IPS DF 6.9 (cell line): Measurements from ENCODE around the gene KSR1.
"Not testable (repeated sequence)": the region's sequence is repeated elsewhere in the genome, so short reads cannot be mapped to it uniquely, and the experiment has no call there.

Source experiments
- DNase-seq: peaks from one replicate; pipeline ENCODE4 v3.0.0-alpha.2; 2013; ENCODE audit warnings: low read depth, low spot score
- H3K27ac ChIP-seq: one replicate; pipeline ENCODE4 v1.5.1; 2013; ENCODE audit warnings: low read length, control low read depth
- H3K27me3 ChIP-seq: 2 replicates; pipeline ENCODE4 v1.6.1; 2013; ENCODE audit warnings: mild to moderate bottlenecking, low read length; ENCODE audit not compliant: control insufficient read depth, insufficient read depth
- H3K36me3 ChIP-seq: 2 replicates; pipeline ENCODE4 v1.6.1; 2013; ENCODE audit warnings: low read length; ENCODE audit not compliant: control insufficient read depth, insufficient read depth
- H3K4me1 ChIP-seq: 2 replicates; pipeline ENCODE4 v1.6.1; 2013; ENCODE audit warnings: low read length; ENCODE audit not compliant: control insufficient read depth, insufficient read depth
- H3K4me3 ChIP-seq: 2 replicates; pipeline ENCODE4 v1.5.1; 2013; ENCODE audit warnings: mild to moderate bottlenecking, low read length
- H3K9me3 ChIP-seq: 2 replicates; pipeline ENCODE4 v1.6.1; 2013; ENCODE audit warnings: low read length, inconsistent platforms; ENCODE audit not compliant: control insufficient read depth, insufficient read depth
- WGBS: extraction: QIAGEN DNeasy Blood & Tissue Kit; methylation state at CpG from one replicate; pipeline ENCODE4 v1.1.7; 2013; ENCODE audit warnings: mixed read lengths, missing lambda C conversion rate; ENCODE audit not compliant: insufficient read length, insufficient coverage; 5-methylcytosine and 5-hydroxymethylcytosine counted together

KSR1 gene

DNA sequence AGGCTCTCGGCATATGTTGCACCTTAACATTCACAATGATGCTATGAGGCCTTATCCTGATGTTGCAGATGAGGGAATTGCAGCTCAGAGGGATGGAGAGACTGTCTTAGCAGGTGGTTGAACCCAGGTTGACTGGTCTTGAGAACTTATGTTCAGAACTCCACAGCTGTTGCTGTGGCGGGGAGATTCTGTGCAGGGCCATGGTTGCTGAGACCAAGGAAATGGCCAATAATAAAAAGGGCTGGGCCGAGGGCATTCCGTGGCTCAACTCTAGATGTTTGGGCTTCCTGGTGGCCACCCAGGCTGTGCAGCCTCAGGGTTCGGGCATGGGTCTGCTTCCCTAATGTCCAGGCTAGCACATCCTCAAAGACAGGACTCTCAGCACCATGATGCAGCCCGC lies 5.9 kb downstream of the KSR1 start:
- no peaks in the 10 kb centered on the region for H3K36me3 ChIP-seq
- no peaks in the 10 kb centered on the region for H3K9me3 ChIP-seq
- no peak for DNase-seq
- H3K27ac ChIP-seq: no peak overlapping the region
- H3K27me3 ChIP-seq: no peaks in the 10 kb centered on the region; the same call in 1 of the 2 replicates
- no CpG with 5 or more reads among the region's 6 CpGs for WGBS
- H3K4me3 ChIP-seq: no peak overlapping the region
- peaks cover 5% of the 10 kb centered on the region for H3K4me1 ChIP-seq

DNA sequence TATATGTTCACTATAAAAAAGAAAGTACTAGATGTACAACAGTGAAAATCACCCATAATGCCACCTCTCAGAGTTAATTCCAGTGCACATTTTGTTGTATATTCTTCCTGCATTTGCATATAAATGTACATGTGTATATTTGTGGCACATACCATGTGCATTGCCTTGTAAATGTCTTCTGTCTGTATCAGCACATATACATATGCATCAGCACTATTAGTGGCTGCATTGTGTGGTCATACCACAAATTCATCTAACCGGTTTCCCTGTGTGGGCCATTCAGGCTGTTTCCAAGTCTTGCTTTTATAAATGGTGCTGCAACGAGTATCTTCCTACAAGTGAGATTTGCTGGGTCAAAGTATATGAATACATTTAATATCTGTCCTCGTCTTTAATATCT lies 6.5 kb downstream of the KSR1 start:
- DNase-seq: no peak
- H3K36me3 ChIP-seq: no peaks in the 10 kb centered on the region
- H3K27me3 ChIP-seq: no peaks in the 10 kb centered on the region
- no CpG with 5 or more reads among the region's 3 CpGs for WGBS
- no peaks in the 10 kb centered on the region for H3K9me3 ChIP-seq
- H3K4me1 ChIP-seq: peaks cover 5% of the 10 kb centered on the region
- no peak overlapping the region for H3K27ac ChIP-seq
- no peak overlapping the region for H3K4me3 ChIP-seq

DNA sequence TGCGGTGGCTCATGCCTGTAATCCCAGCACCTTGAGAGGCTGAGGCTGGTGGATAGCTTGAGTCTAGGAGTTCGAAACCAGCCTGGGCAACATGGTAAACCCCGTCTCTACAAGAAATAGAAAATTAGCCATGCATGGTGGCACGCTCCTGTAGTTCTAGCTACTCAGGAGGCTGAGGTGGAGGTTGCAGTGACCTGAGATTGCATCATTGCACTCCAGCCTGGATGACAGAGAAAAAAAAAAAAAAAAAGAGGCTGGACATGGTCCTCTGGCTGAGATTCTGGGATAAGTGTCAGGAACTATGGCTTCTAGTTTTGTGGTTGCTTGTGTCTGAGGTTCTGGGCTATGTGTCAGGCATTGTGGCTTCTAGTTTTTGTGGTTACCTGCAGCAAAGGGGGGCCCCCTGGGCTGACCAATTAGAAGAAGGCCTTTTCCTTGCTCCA lies 7.0 kb downstream of the KSR1 start:
- H3K27me3 ChIP-seq: no peaks in the 10 kb centered on the region
- no peak overlapping the region for H3K27ac ChIP-seq
- no CpG with 5 or more reads among the region's 4 CpGs for WGBS
- H3K9me3 ChIP-seq: no peaks in the 10 kb centered on the region
- DNase-seq: no peak
- peaks cover 3% of the 10 kb centered on the region for H3K4me1 ChIP-seq
- no peak overlapping the region for H3K4me3 ChIP-seq
- H3K36me3 ChIP-seq: no peaks in the 10 kb centered on the region

DNA sequence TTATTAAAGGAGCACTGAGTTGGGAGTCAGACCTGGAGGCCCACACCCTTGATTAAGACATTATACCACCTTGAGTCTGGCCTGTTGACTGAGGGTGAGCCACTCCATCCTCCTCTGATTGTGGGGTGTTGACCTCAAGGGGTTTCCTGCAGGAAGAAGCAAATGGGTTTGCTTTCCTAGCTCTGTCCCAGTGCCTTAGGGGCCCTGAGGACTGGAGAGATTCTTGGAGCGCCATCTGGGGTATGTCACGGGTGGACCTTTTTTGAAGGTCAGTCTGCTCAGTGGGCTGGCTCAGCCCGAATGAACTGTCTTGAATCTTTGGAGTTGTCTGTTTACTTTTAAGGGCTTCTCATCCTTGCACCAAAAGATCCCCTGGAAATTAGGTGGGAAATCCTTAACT lies 7.8 kb downstream of the KSR1 start:
- not testable (repeated sequence) for H3K4me3 ChIP-seq, H3K9me3 ChIP-seq, H3K27ac ChIP-seq, DNase-seq, H3K27me3 ChIP-seq, H3K36me3 ChIP-seq, H3K4me1 ChIP-seq
- no CpG with 5 or more reads among the region's 3 CpGs for WGBS

DNA sequence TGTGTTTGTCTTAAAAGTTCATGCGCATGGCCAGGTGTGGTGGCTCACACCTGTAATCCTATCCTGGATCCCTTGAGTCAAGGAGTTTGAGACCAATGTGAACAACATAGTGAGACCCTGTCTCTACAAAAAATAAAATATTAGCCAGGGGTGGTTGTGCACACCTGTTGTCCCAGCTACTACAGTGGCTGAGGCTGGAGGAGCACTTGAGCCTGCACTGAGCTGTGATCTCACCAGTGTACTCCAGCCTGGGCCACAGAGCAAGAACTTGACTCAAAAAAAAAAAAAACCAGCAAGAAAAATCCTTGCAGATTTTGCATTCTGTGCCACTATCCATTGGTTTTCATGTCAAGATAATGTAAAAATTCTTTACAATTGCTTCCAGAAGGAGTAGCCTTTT lies 8.2 kb downstream of the KSR1 start:
- Histone ChIP-seq H3K27me3 (no peaks in the 10 kb centered on the region), H3K4me3 (no peak overlapping the region), H3K9me3 (no peaks in the 10 kb centered on the region), H3K27ac (no peak overlapping the region), H3K36me3 (no peaks in the 10 kb centered on the region), H3K4me1 (peaks cover 6% of the 10 kb centered on the region; the same call in 1 of the 2 replicates)
- no peak for DNase-seq
- no CpG with 5 or more reads among the region's 1 CpG for WGBS

DNA sequence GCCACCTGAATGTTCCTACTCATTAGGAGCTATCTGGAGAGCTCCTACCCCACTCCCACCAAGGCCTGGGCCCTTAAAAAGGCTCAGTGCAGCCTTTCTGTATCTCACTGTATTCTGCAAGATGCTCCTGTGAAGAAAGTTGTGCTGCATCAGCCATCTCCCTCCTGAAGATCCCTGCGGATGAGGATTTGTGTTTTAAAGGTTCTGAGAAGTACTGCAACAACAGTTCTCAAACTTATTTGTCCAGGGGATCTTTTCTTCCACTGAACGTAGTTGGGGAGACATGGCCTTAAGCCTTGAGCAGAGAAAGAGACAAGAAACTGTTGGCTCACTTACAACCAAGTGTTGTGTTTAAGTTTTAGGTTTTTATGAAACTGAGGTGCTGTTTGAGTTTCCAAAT lies 9.6 kb downstream of the KSR1 start:
- no CpG with 5 or more reads among the region's 2 CpGs for WGBS
- H3K27ac ChIP-seq: not testable (repeated sequence)

DNA sequence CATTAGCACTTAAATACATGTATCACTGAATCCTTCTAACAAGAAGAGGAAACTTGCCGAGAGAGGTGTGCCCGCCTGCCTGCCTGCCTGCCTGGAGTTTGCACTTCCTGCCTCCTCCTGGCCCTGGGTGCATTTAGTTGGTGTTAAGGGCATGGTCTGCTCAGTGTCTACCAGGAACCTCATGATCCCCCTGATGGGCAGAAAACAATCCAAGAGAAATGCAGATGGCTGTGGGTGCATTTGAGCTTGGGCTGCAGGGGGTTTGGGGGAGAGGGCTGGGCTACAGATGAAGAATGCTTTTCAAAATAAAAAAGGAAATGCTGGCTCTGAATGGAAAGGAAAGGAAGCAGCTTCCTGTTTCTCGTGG lies 10.1 kb downstream of the KSR1 start:
- no CpG with 5 or more reads among the region's 3 CpGs for WGBS
- H3K4me1 ChIP-seq: peaks cover 6% of the 10 kb centered on the region; the same call in 1 of the 2 replicates
- no peaks in the 10 kb centered on the region; the same call in 1 of the 2 replicates for H3K36me3 ChIP-seq
- DNase-seq: no peak
- no peak overlapping the region for H3K4me3 ChIP-seq
- H3K27ac ChIP-seq: no peak overlapping the region
- H3K9me3 ChIP-seq: no peaks in the 10 kb centered on the region
- H3K27me3 ChIP-seq: no peaks in the 10 kb centered on the region

More for the DNA sequence above, 9.6 kb downstream of the KSR1 start:
- not testable (repeated sequence) for H3K9me3 ChIP-seq, H3K4me3 ChIP-seq, H3K36me3 ChIP-seq, DNase-seq, H3K27me3 ChIP-seq, H3K4me1 ChIP-seq

DNA sequence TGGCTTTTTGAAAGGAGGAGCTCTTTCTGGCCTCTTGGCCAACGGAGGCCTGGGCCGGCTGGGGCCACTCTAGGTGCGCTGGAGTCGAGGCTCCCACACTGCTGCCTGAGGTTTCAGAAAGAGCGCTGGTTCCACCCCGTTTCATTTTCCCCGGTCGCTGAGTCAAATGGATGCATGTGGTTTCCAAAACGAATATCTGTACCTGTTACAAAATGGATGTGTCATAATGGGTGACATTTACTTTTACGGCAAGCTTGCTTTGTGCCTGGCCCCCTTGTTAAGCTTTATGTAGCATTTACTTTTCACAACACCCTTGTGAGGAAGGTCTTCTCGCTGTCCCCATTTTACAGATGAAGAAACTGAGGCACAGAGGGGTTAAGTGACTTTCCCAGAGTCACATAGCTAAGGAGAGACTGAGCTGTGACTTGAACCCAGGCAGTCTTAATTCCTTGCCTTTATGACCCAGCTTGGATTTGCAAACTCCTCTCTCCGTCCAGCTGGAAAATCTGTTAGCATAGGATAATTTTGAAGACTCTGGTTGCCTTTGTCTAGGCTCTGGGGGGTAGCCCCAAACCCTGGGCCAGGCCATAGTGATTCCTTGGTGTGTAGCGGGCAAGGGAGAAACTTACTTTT lies 10.6 kb downstream of the KSR1 start:
- H3K4me3 ChIP-seq: no peak overlapping the region
- no peaks in the 10 kb centered on the region for H3K9me3 ChIP-seq
- DNase-seq: no peak
- no CpG with 5 or more reads among the region's 13 CpGs for WGBS
- no peaks in the 10 kb centered on the region for H3K27me3 ChIP-seq
- peaks cover 6% of the 10 kb centered on the region; the same call in 1 of the 2 replicates for H3K4me1 ChIP-seq
- no peak overlapping the region for H3K27ac ChIP-seq
- no peaks in the 10 kb centered on the region; the same call in 1 of the 2 replicates for H3K36me3 ChIP-seq

DNA sequence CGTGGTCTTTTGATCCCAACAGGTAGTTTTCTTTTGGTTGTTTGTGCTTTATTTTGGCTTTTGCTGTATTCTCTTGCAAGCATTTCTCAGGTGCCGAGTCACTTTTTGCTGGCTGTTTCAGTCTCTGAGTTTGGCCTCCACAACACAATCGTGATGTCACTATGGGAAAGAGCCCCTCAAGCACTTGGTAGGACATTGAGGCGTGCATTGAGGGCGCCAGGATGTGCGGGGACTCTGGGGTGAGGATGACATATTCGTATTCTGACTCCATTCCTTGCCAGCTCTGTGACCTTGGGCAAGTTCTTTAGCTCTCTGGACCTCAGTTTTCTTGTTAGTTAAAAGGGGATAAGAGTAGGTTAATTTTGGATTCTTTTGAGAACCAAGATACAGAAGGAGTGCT lies 13.0 kb downstream of the KSR1 start:
- DNase-seq: no peak
- peaks cover 11% of the 10 kb centered on the region for H3K4me1 ChIP-seq
- H3K36me3 ChIP-seq: no peaks in the 10 kb centered on the region; the same call in 1 of the 2 replicates
- no peak overlapping the region for H3K27ac ChIP-seq
- no peak overlapping the region for H3K4me3 ChIP-seq
- no CpG with 5 or more reads among the region's 7 CpGs for WGBS
- no peaks in the 10 kb centered on the region for H3K9me3 ChIP-seq
- H3K27me3 ChIP-seq: no peaks in the 10 kb centered on the region

DNA sequence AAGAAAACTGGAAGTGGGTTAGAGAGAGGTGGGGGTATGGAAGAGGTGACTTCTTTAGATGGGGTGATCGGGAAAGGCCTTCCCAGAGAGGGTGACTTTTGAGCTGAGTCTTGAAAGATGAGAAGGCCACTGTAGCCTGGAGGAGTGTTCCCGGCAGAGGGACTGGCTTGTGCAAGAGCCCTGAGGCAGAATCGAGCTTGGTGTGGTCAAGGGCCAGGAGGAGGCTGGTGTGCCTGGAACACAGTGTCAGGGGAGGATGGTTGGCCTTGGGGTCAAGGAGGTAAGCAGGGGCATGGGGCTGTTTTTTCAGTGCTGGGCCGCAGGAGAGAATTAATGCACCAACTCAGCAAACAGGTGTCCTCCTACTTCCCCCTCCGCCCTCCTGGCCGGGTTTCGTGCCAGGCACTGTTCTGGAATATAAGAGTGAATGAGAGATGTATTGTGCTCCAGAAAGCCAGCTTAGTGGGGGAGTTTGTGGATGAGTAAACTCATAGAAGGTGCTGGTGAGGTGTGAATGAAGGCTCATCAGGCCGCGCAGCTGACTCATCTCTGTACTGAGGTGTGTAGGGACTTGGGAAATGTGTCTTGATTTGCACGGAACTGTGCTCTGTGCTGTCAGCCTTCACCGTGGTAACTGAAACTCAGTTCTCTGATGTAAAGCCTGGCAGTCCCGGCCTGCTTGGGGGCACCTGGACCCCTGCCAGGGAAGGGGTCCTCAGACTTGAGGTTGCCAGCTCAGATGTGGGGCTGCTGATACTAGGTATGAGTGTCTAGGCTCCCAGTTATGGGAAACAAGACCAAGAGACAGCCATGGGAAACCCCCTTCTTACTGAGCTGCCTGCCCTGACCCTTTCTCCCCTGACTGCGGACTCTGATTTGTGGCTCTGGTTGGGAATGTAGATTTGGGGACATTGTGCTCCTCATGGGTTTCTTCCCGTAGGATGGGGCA lies 15.3 kb downstream of the KSR1 start:
- H3K27me3 ChIP-seq: no peaks in the 10 kb centered on the region
- H3K9me3 ChIP-seq: no peaks in the 10 kb centered on the region
- H3K4me3 ChIP-seq: no peak overlapping the region
- WGBS: no CpG with 5 or more reads among the region's 14 CpGs
- no peaks in the 10 kb centered on the region; the same call in 1 of the 2 replicates for H3K36me3 ChIP-seq
- no peak overlapping the region for H3K27ac ChIP-seq
- H3K4me1 ChIP-seq: peaks cover 15% of the 10 kb centered on the region
- DNase-seq: no peak
